ENCODE results near the gene ZNF888. TPM values are rescaled to one million over a fixed set of nuclear protein-coding genes. Genes with fewer than 3 reads are reported as not detected.
A peak's percentile ranks its signal among the peaks of the same experiment; 100 is the strongest.
"Not testable (repeated sequence)": the region's sequence is repeated elsewhere in the genome, so short reads cannot be mapped to it uniquely, and the experiment has no call there.

ZNF888 gene
- total and polyA plus RNA-seq, 11 donors: 0.80 to 3.2 (median 1.3) TPM

- Histone ChIP-seq H3K9me3 (peaks cover 0 to 11% (median 3%) of the 10 kb centered on the region in 12 donors), H3K27me3 (no peaks in the 10 kb centered on the region), H3K4me3 (peak overlapping the region; percentile 55 to 89 (median 74)), H3K27ac (peak overlapping the region; percentile 55 to 87 (median 77)), H3K4me1 (peaks cover 0 to 31% (median 5%) of the 10 kb centered on the region in 12 donors), H3K36me3 (no peaks in the 10 kb centered on the region)
- WGBS, 4 donors: 0 to 1% (median 0%) methylated on average over 26 of the region's 26 CpGs
- ATAC-seq: peak; percentile 20 to 51 (median 48)
- DNase-seq: peak in 3 of 5 donors; percentile 36 to 43 (median 40)
- TF ChIP-seq POLR2A (IDR thresholded peaks at IDR 0.05) (no peak), CTCF (IDR thresholded peaks at IDR 0.05) (no peak)
- intact Hi-C loops (cut with DNase I): loop anchor here in 3 of 10 donors (1.0 to 2.0 kb wide), 2 partner anchors 20 to 21 kb away; partner anchors contain the start of gene ZNF816 (in 3 of the 3)
These were observed 18.7 kb upstream of the ZNF888 start for GRCh38 chr19:52941941-52942385.

DNA sequence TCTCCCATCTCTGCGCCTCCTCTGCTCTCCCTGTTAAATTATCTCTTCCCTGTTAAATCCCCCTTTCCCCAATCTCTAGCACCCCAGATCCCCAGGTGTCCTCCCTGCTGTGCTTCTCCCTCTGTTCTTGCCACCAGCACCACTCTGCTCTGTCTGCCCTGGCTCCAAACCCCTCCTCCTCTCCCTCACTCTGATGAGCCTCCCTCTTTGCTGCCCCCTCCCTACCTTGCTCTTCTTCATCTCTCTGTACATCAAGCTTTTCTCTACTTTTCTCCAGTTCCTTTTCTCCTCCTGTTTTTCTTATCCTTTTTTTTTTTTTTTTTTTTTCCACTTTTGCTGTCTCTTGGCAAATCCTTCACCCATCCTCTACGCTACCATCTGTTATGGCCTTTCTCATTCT, 18.3 kb upstream of the ZNF888 start:
- H3K27me3 ChIP-seq; H3K36me3 ChIP-seq; ATAC-seq; H3K9me3 ChIP-seq; DNase-seq; intact Hi-C loops (cut with DNase I): not testable (repeated sequence)
- 38 to 67% (median 56%) methylated on average over 2 of the region's 2 CpGs for WGBS, 4 donors
- Histone ChIP-seq H3K27ac (peak overlapping the region in 5 of 12 donors; percentile 55 to 87 (median 80)), H3K4me1 (peaks cover 0 to 31% (median 5%) of the 10 kb centered on the region in 12 donors), H3K4me3 (peak overlapping the region in 10 of 12 donors; percentile 65 to 89 (median 76))

DNA sequence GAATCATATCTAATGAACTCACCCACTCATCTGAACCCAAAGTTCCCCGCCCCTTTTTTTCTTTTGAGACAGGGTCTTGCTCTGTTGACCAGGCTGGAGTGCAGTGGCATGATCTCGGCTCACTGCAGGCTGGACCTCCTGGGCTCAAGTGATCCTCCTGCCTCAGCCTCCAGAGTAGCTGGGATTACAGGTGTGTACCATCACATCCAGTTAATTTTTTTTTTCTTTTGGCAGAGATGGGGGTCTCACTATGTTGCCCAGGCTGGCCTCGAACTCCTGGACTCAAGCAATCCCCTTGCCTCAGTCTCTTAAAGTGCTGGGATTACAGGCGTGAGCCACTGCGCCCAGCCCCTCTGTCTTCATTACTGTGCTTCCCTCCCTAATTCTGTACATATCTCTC, 17.7 kb upstream of the ZNF888 start:
- H3K9me3 ChIP-seq, ATAC-seq: not testable (repeated sequence)

GRCh38 chr19:52938761-52939160, 15.5 kb upstream of the ZNF888 start:
- H3K4me3 ChIP-seq: no peak overlapping the region
- intact Hi-C loops (cut with DNase I): no loop called here
- no peaks in the 10 kb centered on the region for H3K27me3 ChIP-seq
- H3K36me3 ChIP-seq: no peaks in the 10 kb centered on the region
- H3K4me1 ChIP-seq: peaks cover 0 to 31% (median 4%) of the 10 kb centered on the region in 12 donors
- DNase-seq: no peak
- 65 to 83% (median 75%) methylated on average over 5 of the region's 5 CpGs for WGBS, 4 donors
- H3K27ac ChIP-seq: no peak overlapping the region
- no peak for TF ChIP-seq CTCF (IDR thresholded peaks at IDR 0.05)
- ATAC-seq: no peak
- no peaks in the 10 kb centered on the region for H3K9me3 ChIP-seq

More for the DNA sequence above, 17.7 kb upstream of the ZNF888 start:
- DNase-seq; H3K36me3 ChIP-seq; H3K27ac ChIP-seq; H3K4me3 ChIP-seq; intact Hi-C loops (cut with DNase I); H3K27me3 ChIP-seq: not testable (repeated sequence)
- whole genome bisulfite sequencing, 4 donors: 88 to 93% (median 89%) methylated on average over 5 of the region's 5 CpGs
- H3K4me1 ChIP-seq: peaks cover 0 to 31% (median 5%) of the 10 kb centered on the region in 12 donors

DNA sequence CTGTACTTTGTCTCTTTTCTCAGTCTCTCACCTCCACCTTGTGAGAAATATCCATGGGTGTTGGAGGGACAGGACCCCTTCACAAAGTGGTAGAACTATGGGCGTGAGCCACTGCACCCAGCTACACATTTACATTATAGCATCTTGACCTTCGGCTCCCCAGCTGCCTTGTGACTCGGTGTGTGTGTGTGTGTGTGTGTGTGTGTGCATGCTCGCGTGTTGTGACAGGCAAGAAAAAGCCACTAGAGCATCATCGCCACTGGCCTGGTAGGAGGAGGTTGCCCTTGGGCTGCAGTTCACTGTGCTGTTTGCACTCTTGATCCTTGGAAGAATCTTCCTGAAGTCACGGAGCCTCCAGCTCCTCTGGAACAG, 13.7 kb upstream of the ZNF888 start:
- DNase-seq (no peak), ATAC-seq (no peak)
- H3K4me1 ChIP-seq: peaks cover 0 to 24% (median 0%) of the 10 kb centered on the region in 12 donors
- TF ChIP-seq CTCF (IDR thresholded peaks at IDR 0.05) (no peak), POLR2A (IDR thresholded peaks at IDR 0.05) (no peak)
- 88 to 91% (median 89%) methylated on average over 7 of the region's 7 CpGs for WGBS, 4 donors
- no peaks in the 10 kb centered on the region for H3K9me3 ChIP-seq
- no peaks in the 10 kb centered on the region for H3K36me3 ChIP-seq
- H3K4me3 ChIP-seq: no peak overlapping the region
- H3K27me3 ChIP-seq: no peaks in the 10 kb centered on the region
- intact Hi-C loops (cut with DNase I): no loop called here
- no peak overlapping the region for H3K27ac ChIP-seq

Measured in heart left ventricle (tissue), 16 donors.